ENCODE results near the gene CNTFR. TPM values are rescaled to one million over a fixed set of nuclear protein-coding genes. Genes with fewer than 3 reads are reported as not detected.

CNTFR gene
- total RNA-seq, 5 donors from 2014 or later (not counting 1 experiment from before 2014, with no cell fraction given): not detected

- Mint-ChIP-seq H3K4me1 (peaks cover 19 to 27% (median 25%) of the 10 kb centered on the region in 3 donors), H3K27me3 (peaks cover 43 to 49% of the 10 kb centered on the region in 2 donors), H3K36me3 (no peaks in the 10 kb centered on the region), H3K9me3 (no peaks in the 10 kb centered on the region), H3K27ac (no peak overlapping the region), H3K4me3 (peak overlapping the region; percentile 71 to 84 (median 83))
- ChIA-PET CTCF (interaction anchor here (0.6 to 1.5 kb wide), 2 partner anchors 9 to 174 kb away, joined by 4 to 6 read pairs; partner anchors contain the start of gene DCTN3 (in 1 of the 2)), POLR2A (no interaction called here)
- ATAC-seq (replicated peaks in 1 of 4): no peak
- H3K9me3 ChIP-seq: no peaks in the 10 kb centered on the region
- peak overlapping the region in 1 of 2 donors; percentile 64 for H3K4me3 ChIP-seq (ENCODE audit: control insufficient read depth in 1 of 2, extremely low read depth in 1 of 2, low read length in 1 of 2)
- peaks cover 19 to 59% of the 10 kb centered on the region in 2 experiments for H3K27me3 ChIP-seq (replicated peaks in 1 of 2; ENCODE audit: control insufficient read depth in 2 of 2, extremely low read depth in 1 of 2, insufficient read depth in 2 of 2, low read length in 1 of 2)
- DNase-seq: no peak
- no peaks in the 10 kb centered on the region for H3K36me3 ChIP-seq (ENCODE audit: control insufficient read depth in 2 of 2, extremely low read depth in 1 of 2, insufficient read depth in 1 of 2, low read length in 1 of 2)
- peaks cover 4 to 31% of the 10 kb centered on the region in 2 experiments for H3K4me1 ChIP-seq (ENCODE audit: control insufficient read depth in 1 of 2, extremely low read depth in 1 of 2, insufficient read depth in 2 of 2, low read length in 2 of 2)
- H3K27ac ChIP-seq (ENCODE audit: low read length): no peak overlapping the region
- WGBS (ENCODE audit: insufficient coverage): 30% methylated on average over 3 of the region's 5 CpGs
Measured at GRCh38 chr9:34629491-34629808, 39.9 kb upstream of the CNTFR start.

- peaks cover 4 to 32% of the 10 kb centered on the region in 2 experiments for H3K4me1 ChIP-seq (ENCODE audit: control insufficient read depth in 1 of 2, extremely low read depth in 1 of 2, insufficient read depth in 2 of 2, low read length in 2 of 2)
- POLR2A ChIA-PET: no interaction called here
- Mint-ChIP-seq H3K36me3 (no peaks in the 10 kb centered on the region), H3K9me3 (no peaks in the 10 kb centered on the region), H3K4me3 (peak within 1 kb of the TSS; percentile 71 to 84 (median 83)), H3K27ac (peak within 1 kb of the TSS in 1 of 2 donors; percentile 70), H3K27me3 (peaks cover 44 to 54% of the 10 kb centered on the region in 2 donors), H3K4me1 (peaks cover 17 to 26% (median 22%) of the 10 kb centered on the region in 3 donors)
- WGBS (ENCODE audit: insufficient coverage): 1% methylated on average over 61 of the region's 69 CpGs
- CTCF ChIA-PET: interaction anchor here (0.6 to 1.5 kb wide), 3 partner anchors 8 to 503 kb away, joined by 3 to 4 read pairs (median 3); partner anchors contain the start of genes DCTN3 (in 1 of the 2) and UBAP1 (in 1 of the 2)
- DNase-seq (peak in 20 of 35 experiments; percentile 19 to 64 (median 35)), ATAC-seq (replicated peaks in 1 of 4) (peak; percentile 83 to 90 (median 87))
- H3K9me3 ChIP-seq: no peaks in the 10 kb centered on the region
- H3K36me3 ChIP-seq (ENCODE audit: control insufficient read depth in 2 of 2, extremely low read depth in 1 of 2, insufficient read depth in 1 of 2, low read length in 1 of 2): no peaks in the 10 kb centered on the region
- peaks cover 19 to 65% of the 10 kb centered on the region in 2 experiments for H3K27me3 ChIP-seq (replicated peaks in 1 of 2; ENCODE audit: control insufficient read depth in 2 of 2, extremely low read depth in 1 of 2, insufficient read depth in 2 of 2, low read length in 1 of 2)
- H3K4me3 ChIP-seq (ENCODE audit: control insufficient read depth in 1 of 2, extremely low read depth in 1 of 2, low read length in 1 of 2): peak within 1 kb of the TSS; percentile 37 to 64
- H3K27ac ChIP-seq (ENCODE audit: low read length): no peak within 1 kb of the TSS
Measured at GRCh38 chr9:34628656-34629490, 39.3 kb upstream of the CNTFR start, which contains the start of gene ARID3C. Gene ARID3C, minus strand, starts transcription at chr9:34629066. Its CDS starts 1,052 bp downstream, at chr9:34628014.

DNA sequence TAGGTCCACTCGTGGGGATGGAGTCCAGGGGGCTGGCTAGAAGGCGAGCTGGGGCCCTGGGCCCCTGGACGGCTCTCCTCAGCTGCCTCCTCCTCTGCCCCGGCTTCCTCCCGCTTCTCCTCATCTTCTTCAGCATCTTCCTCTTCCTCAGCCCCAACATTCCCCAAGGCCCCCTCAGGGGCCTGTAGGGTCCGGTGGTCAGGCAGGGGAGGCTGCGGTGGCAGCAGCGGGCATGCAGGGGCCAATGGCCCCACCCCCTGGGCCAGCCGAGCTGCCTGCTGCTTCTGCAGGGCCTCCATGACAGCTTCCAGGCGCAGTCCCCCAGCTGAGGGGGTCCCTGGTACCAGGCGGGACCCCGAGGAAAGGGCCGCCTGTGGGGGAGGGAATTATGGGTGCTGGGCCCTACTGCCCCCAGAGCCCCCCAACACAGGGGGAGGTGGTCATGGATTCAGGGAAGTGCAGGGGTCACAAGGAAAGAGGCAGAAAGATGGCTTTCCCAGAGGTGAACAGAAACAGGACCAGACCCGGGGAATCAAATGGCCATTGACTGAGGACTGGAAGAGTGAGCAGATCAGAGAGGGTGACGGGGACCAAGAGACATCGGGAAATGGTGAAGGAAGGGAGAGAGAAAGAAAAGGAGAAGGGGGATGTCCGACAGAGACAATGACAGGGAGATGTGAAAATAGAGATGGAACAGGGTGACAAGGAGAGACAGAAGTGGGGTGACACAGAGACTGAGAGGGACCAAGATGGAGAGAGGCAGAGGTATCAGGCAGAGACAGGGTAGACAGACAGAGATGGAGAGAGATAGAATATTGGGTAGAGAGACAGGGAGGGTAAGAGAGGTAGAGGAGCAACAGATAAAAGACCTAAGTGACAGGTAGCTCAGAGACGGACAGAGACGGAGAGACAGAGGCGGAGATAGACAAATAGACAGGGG is 38.5 kb upstream of the CNTFR start:
- DNase-seq: no peak
- Histone ChIP-seq H3K27me3 (replicated peaks in 1 of 2; ENCODE audit: control insufficient read depth in 2 of 2, extremely low read depth in 1 of 2, insufficient read depth in 2 of 2, low read length in 1 of 2) (peaks cover 19 to 74% of the 10 kb centered on the region in 2 experiments), H3K4me1 (ENCODE audit: control insufficient read depth in 1 of 2, extremely low read depth in 1 of 2, insufficient read depth in 2 of 2, low read length in 2 of 2) (peaks cover 4 to 39% of the 10 kb centered on the region in 2 experiments), H3K36me3 (ENCODE audit: control insufficient read depth in 2 of 2, extremely low read depth in 1 of 2, insufficient read depth in 1 of 2, low read length in 1 of 2) (no peaks in the 10 kb centered on the region), H3K4me3 (ENCODE audit: control insufficient read depth in 1 of 2, extremely low read depth in 1 of 2, low read length in 1 of 2) (no peak overlapping the region), H3K27ac (ENCODE audit: low read length) (no peak overlapping the region), H3K9me3 (no peaks in the 10 kb centered on the region)
- 41% methylated on average over 15 of the region's 20 CpGs for WGBS (ENCODE audit: insufficient coverage)
- Mint-ChIP-seq H3K4me1 (peaks cover 19 to 25% (median 24%) of the 10 kb centered on the region in 3 donors), H3K36me3 (no peaks in the 10 kb centered on the region), H3K27me3 (peaks cover 50 to 60% of the 10 kb centered on the region in 2 donors), H3K9me3 (no peaks in the 10 kb centered on the region), H3K27ac (peak overlapping the region in 1 of 2 donors; percentile 70), H3K4me3 (peak overlapping the region; percentile 70 to 84 (median 74))
- POLR2A ChIA-PET: no interaction called here
- CTCF ChIA-PET: no interaction called here
- ATAC-seq (replicated peaks in 1 of 4): peak in 3 of 4 experiments; percentile 6 to 15 (median 13)

DNA sequence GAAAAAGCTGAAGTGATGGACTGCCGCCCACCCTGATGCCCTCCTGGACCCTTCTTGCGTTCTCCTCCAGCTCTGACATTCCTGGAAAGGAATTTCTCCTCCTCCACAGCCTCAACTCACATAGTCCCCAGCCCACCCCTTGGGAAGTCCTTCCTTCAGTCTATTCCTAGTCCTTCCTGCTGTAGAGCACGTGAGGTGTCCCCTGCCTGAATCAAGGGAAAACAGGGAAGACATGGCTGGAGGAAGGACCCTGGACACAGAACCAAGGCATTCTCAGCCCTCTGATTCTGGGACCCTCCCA is 35.6 kb upstream of the CNTFR start:
- Mint-ChIP-seq H3K9me3 (no peaks in the 10 kb centered on the region), H3K27ac (no peak overlapping the region), H3K4me3 (no peak overlapping the region), H3K27me3 (peaks cover 58 to 74% of the 10 kb centered on the region in 2 donors), H3K4me1 (peaks cover 30 to 34% (median 34%) of the 10 kb centered on the region in 3 donors), H3K36me3 (no peaks in the 10 kb centered on the region)
- Histone ChIP-seq H3K4me1 (ENCODE audit: control insufficient read depth in 1 of 2, extremely low read depth in 1 of 2, insufficient read depth in 2 of 2, low read length in 2 of 2) (peaks cover 6 to 45% of the 10 kb centered on the region in 2 experiments), H3K27me3 (replicated peaks in 1 of 2; ENCODE audit: control insufficient read depth in 2 of 2, extremely low read depth in 1 of 2, insufficient read depth in 2 of 2, low read length in 1 of 2) (peaks cover 17 to 85% of the 10 kb centered on the region in 2 experiments), H3K9me3 (no peaks in the 10 kb centered on the region), H3K27ac (ENCODE audit: low read length) (no peak overlapping the region), H3K36me3 (ENCODE audit: control insufficient read depth in 2 of 2, extremely low read depth in 1 of 2, insufficient read depth in 1 of 2, low read length in 1 of 2) (no peaks in the 10 kb centered on the region), H3K4me3 (ENCODE audit: control insufficient read depth in 1 of 2, extremely low read depth in 1 of 2, low read length in 1 of 2) (no peak overlapping the region)
- DNase-seq (no peak), ATAC-seq (replicated peaks in 1 of 4) (no peak)
- POLR2A ChIA-PET: no interaction called here
- CTCF ChIA-PET: interaction anchor here (0.6 to 1.9 kb wide), 3 partner anchors 9 to 638 kb away, joined by 3 to 7 read pairs (median 7); no protein-coding TSS in a partner anchor
- 69% methylated on average over 3 of the region's 3 CpGs for WGBS (ENCODE audit: insufficient coverage)

DNA sequence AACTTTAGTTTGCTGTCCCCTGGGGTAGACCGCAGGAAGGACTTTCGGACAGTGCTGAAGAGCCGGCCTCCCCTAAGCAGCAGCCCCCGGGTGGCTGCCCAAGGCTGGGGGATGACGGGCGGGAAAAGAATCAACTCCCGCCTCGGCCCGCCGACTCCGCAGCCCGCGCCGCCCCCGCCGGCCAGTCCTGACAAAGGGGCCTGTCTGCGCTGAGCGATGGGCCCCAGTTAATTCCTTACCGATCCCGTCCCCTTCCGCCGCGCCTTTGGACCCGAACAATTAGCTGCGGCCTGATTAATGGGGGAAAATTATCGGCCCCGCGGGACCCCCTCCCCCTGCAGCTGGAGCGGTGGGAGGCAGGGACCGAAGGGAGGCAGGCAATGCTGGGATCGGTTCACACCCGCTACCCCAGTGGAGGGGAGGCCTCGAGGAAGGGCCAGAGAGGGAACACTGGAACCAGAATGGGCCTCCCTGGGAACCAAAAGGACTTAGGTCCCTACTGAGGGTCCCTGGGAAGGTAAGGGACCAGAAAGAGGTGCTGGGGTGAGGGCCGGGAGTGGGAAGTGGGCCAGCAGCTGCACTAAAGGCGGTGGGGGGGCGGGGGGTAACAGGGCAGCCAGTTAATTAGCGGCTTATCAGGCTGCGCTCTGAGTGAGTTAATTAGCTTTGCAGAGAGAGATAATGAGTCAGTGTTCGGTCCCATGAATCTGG is 35.1 kb upstream of the CNTFR start:
- ChIA-PET CTCF (interaction anchor here (1.1 to 1.9 kb wide), 2 partner anchors 9 to 24 kb away, joined by 3 to 7 read pairs; no protein-coding TSS in a partner anchor), POLR2A (no interaction called here)
- no peaks in the 10 kb centered on the region for H3K9me3 Mint-ChIP-seq
- no peak overlapping the region for H3K27ac Mint-ChIP-seq
- no peaks in the 10 kb centered on the region for H3K36me3 Mint-ChIP-seq
- WGBS (ENCODE audit: insufficient coverage): 32% methylated on average over 39 of the region's 39 CpGs
- Histone ChIP-seq H3K4me1 (ENCODE audit: control insufficient read depth in 1 of 2, extremely low read depth in 1 of 2, insufficient read depth in 2 of 2, low read length in 2 of 2) (peaks cover 6 to 48% of the 10 kb centered on the region in 2 experiments), H3K27ac (ENCODE audit: low read length) (no peak overlapping the region), H3K9me3 (no peaks in the 10 kb centered on the region), H3K4me3 (ENCODE audit: control insufficient read depth in 1 of 2, extremely low read depth in 1 of 2, low read length in 1 of 2) (no peak overlapping the region), H3K36me3 (ENCODE audit: control insufficient read depth in 2 of 2, extremely low read depth in 1 of 2, insufficient read depth in 1 of 2, low read length in 1 of 2) (no peaks in the 10 kb centered on the region), H3K27me3 (replicated peaks in 1 of 2; ENCODE audit: control insufficient read depth in 2 of 2, extremely low read depth in 1 of 2, insufficient read depth in 2 of 2, low read length in 1 of 2) (peaks cover 16 to 80% of the 10 kb centered on the region in 2 experiments)
- DNase-seq (no peak), ATAC-seq (replicated peaks in 1 of 4) (no peak)
- H3K4me3 Mint-ChIP-seq: no peak overlapping the region
- H3K4me1 Mint-ChIP-seq: peaks cover 33 to 38% (median 37%) of the 10 kb centered on the region in 3 donors
- peaks cover 53 to 69% of the 10 kb centered on the region in 2 donors for H3K27me3 Mint-ChIP-seq

Measured in T-cell (primary cell).